T-helper 1 cell treated with Interleukin-12 subunit alpha and Interleukin-12 subunit beta and Interleukin-4 antibody, amounts not matched to agents 30 μg/mL and 1 μg/mL, for 36 hours (primary cell): ENCODE measurements around the gene PHLDB2.

Source experiments
- H3K27ac Mint-ChIP-seq: one replicate; pipeline ENCODE4 v1.8.0; 2021; ENCODE audit warnings: mild to moderate bottlenecking, mixed read lengths
- H3K27me3 Mint-ChIP-seq: one replicate; pipeline ENCODE4 v1.8.0; 2021; ENCODE audit warnings: low read depth, mixed read lengths
- H3K36me3 Mint-ChIP-seq: one replicate; pipeline ENCODE4 v1.8.0; 2021; ENCODE audit warnings: low read depth, mixed read lengths
- H3K4me1 Mint-ChIP-seq: one replicate; pipeline ENCODE4 v1.8.0; 2021; ENCODE audit warnings: low read depth, mixed read lengths
- H3K4me3 Mint-ChIP-seq: one replicate; pipeline ENCODE4 v1.8.0; 2021; ENCODE audit warnings: mild to moderate bottlenecking, moderate library complexity, mixed read lengths
- H3K9me3 Mint-ChIP-seq: one replicate; pipeline ENCODE4 v1.8.0; 2021; ENCODE audit warnings: mixed read lengths

Gene PHLDB2

DNA sequence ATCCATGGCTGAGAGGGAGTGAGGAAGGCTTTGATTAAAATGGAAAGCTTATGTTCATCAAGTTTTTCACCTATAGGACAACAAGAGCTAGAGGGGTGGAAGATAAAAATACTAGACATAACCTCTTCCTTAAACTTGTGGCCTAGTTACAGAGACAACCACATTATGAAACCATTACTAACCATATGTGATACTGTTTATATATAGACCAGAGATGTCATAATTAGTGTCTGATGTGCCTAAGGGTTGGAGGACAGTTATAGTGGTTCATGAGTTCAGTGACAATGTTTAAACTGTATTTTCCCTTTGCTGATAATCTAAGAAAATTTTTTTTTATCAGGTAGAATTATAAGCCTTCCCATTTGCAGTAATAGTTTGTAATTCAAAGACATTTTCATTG lies 23.7 kb downstream of the PHLDB2 start:
- Mint-ChIP-seq H3K9me3 (no peaks in the 10 kb centered on the region), H3K4me3 (no peak overlapping the region), H3K36me3 (no peaks in the 10 kb centered on the region), H3K27me3 (peaks cover 5% of the 10 kb centered on the region), H3K4me1 (peaks cover 4% of the 10 kb centered on the region), H3K27ac (no peak overlapping the region)

DNA sequence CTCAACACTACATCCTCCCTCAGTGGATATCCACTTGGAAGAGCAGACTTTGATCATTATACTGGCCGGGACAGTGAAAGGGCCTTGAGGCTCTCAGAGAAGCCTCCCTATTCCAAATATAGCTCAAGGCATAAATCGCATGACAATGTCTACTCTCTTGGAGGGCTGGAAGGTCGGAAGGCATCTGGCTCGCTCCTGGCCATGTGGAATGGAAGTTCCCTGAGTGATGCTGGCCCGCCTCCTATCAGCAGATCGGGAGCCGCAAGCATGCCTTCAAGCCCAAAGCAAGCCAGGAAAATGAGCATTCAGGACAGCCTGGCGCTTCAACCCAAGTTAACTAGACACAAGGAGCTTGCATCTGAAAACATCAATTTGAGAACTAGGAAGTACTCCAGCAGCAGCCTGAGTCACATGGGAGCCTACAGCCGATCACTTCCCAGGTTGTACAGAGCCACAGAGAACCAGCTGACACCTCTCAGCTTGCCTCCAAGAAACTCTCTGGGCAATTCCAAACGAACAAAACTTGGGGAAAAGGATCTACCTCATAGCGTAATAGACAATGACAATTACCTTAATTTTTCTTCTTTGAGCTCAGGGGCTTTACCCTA lies 25.4 kb downstream of the PHLDB2 start:
- Mint-ChIP-seq H3K27ac (no peak overlapping the region), H3K4me1 (peaks cover 4% of the 10 kb centered on the region), H3K9me3 (no peaks in the 10 kb centered on the region), H3K4me3 (no peak overlapping the region), H3K27me3 (no peaks in the 10 kb centered on the region), H3K36me3 (no peaks in the 10 kb centered on the region)

DNA sequence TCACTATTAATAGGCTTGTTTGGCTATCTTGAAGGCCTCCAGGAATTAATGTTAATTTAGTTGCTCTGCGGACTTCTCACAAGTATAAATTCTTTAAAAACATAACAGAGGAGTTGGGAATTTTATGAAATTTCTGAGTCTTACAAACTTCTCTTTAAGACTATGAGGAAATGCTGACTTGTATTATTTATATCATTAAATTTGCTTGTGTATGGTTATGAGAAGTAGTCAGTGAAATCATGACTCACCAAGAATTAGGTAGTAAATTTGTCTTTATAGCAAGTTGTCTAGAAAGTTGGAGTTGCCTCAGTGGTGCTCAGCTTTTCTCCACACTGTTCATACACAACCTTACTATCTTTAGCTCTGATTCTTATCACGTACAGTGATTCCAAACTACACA lies 26.5 kb downstream of the PHLDB2 start:
- Mint-ChIP-seq H3K4me3 (no peak overlapping the region), H3K27me3 (no peaks in the 10 kb centered on the region), H3K4me1 (peaks cover 4% of the 10 kb centered on the region), H3K27ac (no peak overlapping the region), H3K9me3 (no peaks in the 10 kb centered on the region), H3K36me3 (peaks cover 2% of the 10 kb centered on the region)

DNA sequence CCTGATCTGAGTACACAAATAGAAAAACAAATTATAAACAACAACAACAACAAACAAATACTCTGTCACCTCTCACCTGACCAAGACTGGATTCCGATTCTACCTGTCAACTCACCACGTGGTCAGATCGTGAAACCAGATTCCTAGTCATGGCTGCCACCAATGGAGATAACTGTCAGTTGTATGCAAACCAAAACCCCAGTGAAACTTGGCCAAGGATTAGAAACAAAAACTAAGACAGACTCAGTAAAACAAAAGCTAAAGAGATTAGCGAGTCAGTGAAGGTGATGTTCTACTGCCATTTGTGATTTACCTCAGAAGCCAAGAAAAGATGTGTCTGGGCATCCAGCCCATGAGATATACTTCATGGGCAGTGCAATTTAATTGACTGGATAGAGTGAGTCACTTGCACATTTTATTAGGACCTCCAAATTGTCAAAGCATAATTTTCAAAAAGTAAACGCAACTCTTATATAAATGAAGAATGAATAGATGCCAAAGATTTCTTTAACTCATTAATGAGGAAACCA lies 31.1 kb downstream of the PHLDB2 start:
- H3K4me3 Mint-ChIP-seq, result no peak overlapping the region
- H3K27ac Mint-ChIP-seq, result no peak overlapping the region
- H3K9me3 Mint-ChIP-seq, result no peaks in the 10 kb centered on the region
- no peaks in the 10 kb centered on the region for H3K4me1 Mint-ChIP-seq
- H3K27me3 Mint-ChIP-seq, result no peaks in the 10 kb centered on the region
- peaks cover 2% of the 10 kb centered on the region for H3K36me3 Mint-ChIP-seq

DNA sequence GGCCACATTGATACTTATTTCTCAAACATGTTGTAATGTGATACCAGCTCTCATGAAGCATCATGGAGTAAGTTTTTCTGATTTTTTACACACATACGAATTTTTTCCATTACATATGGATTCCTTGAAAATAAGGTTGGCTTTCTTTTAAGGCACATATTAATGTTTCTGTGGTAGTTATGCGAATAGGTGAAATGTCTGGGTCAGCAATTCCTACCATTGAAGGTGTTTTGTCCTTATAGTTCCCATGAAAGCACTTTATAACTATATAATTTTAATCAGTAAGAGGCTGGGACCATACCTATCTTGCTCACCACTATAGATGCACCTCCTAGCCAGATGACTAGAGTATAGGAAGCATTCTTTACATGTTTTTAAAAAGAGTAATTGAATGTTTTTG lies 33.0 kb downstream of the PHLDB2 start:
- H3K27ac Mint-ChIP-seq, result no peak overlapping the region
- H3K27me3 Mint-ChIP-seq, result no peaks in the 10 kb centered on the region
- H3K9me3 Mint-ChIP-seq, result no peaks in the 10 kb centered on the region
- H3K4me3 Mint-ChIP-seq, result no peak overlapping the region
- H3K4me1 Mint-ChIP-seq, result no peaks in the 10 kb centered on the region
- peaks cover 2% of the 10 kb centered on the region for H3K36me3 Mint-ChIP-seq

DNA sequence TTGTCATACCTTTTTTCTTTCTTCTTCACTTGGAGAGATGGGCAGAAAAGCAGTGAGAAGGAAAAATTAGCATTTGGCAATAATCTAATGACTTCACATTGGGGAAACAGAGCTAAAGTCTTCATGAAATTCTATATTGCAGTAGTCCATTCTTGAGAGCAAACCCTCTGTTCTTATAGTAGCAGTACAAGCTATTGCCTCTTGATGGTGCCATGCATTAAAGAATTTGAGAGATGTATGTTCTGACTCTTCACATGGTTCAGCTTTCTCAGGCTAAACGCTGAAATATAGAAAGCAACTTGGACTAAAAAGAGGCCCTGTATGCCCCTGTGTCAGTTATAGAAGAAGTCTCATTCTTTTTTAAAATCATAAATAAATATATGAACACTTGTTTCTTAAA lies 36.0 kb downstream of the PHLDB2 start:
- Mint-ChIP-seq H3K4me3 (no peak overlapping the region), H3K9me3 (no peaks in the 10 kb centered on the region), H3K27me3 (no peaks in the 10 kb centered on the region), H3K36me3 (peaks cover under 1% of the 10 kb centered on the region), H3K27ac (no peak overlapping the region), H3K4me1 (peaks cover 3% of the 10 kb centered on the region)

DNA sequence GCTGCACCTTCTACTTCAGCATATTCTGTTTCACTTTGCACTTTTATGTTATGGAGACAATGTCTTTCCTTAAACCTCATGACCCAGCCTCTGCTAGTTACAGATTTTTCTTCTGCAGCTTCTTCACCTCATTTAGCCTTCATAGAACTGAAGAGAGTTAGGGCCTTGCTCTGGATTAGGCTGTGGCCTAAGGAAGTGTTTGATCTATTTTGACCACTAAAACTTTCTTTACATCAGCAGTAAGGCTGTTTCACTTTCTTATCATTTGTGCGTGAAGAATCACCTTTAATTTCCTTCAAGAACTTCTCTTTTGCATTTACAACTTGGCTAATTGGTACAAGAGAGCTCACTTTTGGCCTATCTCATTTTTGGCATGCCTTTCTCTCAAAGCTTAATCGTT lies 40.9 kb downstream of the PHLDB2 start:
- Mint-ChIP-seq H3K9me3 (no peaks in the 10 kb centered on the region), H3K36me3 (no peaks in the 10 kb centered on the region), H3K27ac (no peak overlapping the region), H3K27me3 (no peaks in the 10 kb centered on the region), H3K4me3 (no peak overlapping the region), H3K4me1 (peaks cover 5% of the 10 kb centered on the region)

DNA sequence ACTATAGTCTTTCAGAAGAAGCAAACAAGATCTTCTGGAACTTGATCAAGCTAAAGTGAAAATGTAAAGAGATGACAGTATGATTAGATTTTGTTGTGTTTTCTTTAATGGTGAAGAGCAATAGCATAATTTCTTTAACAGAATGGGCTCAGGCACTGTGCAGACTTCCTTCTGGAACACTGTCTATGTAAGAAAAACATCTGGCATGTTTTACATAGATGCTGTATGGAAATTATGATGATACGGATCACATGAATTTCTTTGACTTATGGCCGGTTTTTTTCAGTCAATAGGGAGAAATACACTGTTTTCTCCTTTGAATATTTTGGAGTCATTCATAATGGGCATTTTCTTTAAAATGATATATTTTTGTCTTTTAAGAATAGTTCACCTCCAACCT lies 42.6 kb downstream of the PHLDB2 start:
- Mint-ChIP-seq H3K4me3 (no peak overlapping the region), H3K27ac (no peak overlapping the region), H3K4me1 (peaks cover 5% of the 10 kb centered on the region), H3K27me3 (no peaks in the 10 kb centered on the region), H3K36me3 (no peaks in the 10 kb centered on the region), H3K9me3 (no peaks in the 10 kb centered on the region)

DNA sequence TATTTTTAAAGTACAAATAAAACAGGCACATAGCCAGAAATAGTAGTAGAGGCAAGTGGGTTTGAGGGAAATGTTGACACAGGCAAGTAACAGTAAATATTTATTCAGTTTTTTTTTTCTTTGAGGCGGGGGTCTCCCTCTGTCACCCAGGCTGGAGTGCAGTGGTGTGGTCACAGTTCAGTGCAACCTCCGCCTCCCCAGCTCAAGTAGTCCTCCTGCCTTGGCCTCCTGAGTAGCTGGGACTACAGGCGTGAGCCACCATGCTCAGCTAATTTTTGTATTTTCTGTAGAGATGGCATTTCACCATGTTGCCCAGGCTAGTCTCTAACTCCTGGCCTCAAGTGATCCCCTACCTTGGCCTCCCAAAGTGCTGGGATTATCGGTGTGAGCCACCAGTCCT lies 43.5 kb downstream of the PHLDB2 start:
- H3K27ac Mint-ChIP-seq, result no peak overlapping the region
- no peaks in the 10 kb centered on the region for H3K27me3 Mint-ChIP-seq
- H3K4me3 Mint-ChIP-seq, result no peak overlapping the region
- H3K4me1 Mint-ChIP-seq, result peaks cover 5% of the 10 kb centered on the region
- H3K36me3 Mint-ChIP-seq, result no peaks in the 10 kb centered on the region
- H3K9me3 Mint-ChIP-seq, result no peaks in the 10 kb centered on the region

DNA sequence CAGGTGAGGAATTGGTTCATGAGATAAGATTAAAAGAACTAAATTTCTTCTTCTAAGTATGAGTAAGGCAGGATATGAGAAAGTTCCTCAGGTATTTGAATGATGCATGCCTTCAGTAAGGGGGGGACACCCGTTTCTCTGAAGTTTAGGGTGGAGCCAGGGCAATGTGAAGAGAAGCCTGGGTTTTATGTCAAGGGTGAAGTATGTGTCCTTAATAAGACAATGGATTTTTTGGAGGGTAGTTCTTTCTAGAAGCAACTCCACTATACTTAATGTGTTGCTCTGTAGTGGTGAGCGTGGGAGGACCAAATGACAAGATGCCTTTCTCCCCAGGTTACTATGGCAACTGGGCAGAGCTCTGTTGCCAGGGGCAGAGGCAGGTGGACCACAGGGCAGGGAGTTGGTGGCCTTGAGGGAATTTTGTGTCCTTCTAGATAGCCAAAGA lies 44.0 kb downstream of the PHLDB2 start:
- Mint-ChIP-seq H3K36me3 (no peaks in the 10 kb centered on the region), H3K4me1 (peaks cover 5% of the 10 kb centered on the region), H3K4me3 (no peak overlapping the region), H3K9me3 (no peaks in the 10 kb centered on the region), H3K27me3 (no peaks in the 10 kb centered on the region), H3K27ac (no peak overlapping the region)

DNA sequence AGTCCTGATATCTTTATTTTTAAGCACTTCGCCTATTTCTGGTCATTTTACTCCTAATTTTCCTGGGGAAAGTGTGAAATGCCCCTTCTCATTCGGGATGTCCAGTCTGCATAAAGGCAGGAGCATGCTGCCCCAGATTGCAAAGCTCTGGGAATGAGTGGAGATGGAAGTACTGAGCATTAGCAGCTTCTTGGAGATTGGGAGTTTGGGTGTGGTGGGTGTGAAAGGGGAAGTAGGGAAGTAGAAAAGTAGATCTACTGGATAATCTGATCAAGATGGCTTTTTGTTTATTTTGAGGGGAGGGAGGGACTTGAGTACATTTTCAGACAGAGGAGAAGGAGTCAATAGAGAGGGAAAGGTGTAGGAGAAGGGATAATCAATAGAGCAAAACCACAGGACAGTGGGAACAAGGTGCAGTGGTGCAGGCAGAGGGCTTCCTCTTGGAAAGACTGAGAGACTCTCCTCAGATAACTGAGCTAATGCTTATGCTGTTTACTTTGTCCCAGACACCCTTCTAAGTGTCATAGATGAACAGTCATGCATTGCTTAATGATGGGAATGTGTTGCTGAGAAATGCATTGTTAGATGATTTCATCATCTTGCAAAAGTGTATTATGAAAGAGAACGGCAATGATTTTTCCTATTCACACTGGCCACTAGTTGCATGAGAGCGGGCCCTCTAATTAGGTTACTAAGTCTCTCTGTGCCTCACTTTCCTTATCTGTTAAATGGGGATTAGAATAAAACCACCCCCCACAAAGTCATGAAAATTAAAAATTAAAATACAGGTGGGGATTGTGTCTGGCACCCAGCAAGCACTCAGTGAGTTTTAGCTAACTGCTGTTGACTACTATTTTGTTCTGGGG lies 45.5 kb downstream of the PHLDB2 start:
- Mint-ChIP-seq H3K4me1 (peaks cover 5% of the 10 kb centered on the region), H3K4me3 (no peak overlapping the region), H3K27ac (no peak overlapping the region), H3K9me3 (no peaks in the 10 kb centered on the region), H3K27me3 (no peaks in the 10 kb centered on the region), H3K36me3 (no peaks in the 10 kb centered on the region)

DNA sequence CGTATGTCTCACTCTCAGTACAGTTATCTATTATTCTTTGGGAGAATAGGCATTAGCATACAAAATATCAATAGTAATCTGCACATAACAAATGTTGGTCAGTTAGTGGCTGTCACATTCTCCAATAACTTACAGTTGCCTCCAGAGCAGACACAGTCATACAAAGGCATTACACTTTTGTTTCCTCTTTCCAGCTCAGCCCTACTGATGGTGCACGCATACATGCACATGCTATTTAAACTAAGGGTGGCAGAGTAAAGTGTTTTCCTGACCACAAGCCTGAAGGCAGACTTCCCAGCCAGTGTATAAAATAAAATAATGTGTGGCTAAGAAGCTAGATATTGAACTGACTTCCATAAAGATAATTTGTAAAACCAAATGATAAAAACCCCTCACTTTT lies 47.6 kb downstream of the PHLDB2 start:
- Mint-ChIP-seq H3K9me3 (no peaks in the 10 kb centered on the region), H3K36me3 (no peaks in the 10 kb centered on the region), H3K4me3 (no peak overlapping the region), H3K27me3 (peaks cover 4% of the 10 kb centered on the region), H3K4me1 (no peaks in the 10 kb centered on the region), H3K27ac (no peak overlapping the region)

DNA sequence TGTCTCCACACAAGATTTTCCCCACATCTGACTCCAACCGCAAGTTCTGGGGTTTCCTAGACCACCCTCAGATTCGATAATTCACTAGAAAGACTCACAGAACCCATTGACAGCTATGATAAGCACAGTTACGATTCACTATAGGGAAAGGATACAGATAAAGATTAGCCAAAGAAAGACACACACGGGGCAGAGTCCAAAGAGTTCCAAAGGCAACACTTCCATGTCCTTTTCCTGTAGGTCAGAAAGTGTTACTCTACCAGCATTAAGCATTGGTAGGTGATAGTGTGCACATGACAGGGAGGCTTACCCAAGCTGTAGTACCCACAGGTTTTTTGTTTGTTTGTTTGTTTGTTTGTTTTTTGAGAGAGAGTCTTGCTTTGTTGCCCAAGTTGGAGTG lies 48.1 kb downstream of the PHLDB2 start:
- Mint-ChIP-seq H3K27me3 (peaks cover 9% of the 10 kb centered on the region), H3K4me1 (no peaks in the 10 kb centered on the region), H3K36me3 (no peaks in the 10 kb centered on the region), H3K9me3 (no peaks in the 10 kb centered on the region), H3K4me3 (no peak overlapping the region), H3K27ac (no peak overlapping the region)

DNA sequence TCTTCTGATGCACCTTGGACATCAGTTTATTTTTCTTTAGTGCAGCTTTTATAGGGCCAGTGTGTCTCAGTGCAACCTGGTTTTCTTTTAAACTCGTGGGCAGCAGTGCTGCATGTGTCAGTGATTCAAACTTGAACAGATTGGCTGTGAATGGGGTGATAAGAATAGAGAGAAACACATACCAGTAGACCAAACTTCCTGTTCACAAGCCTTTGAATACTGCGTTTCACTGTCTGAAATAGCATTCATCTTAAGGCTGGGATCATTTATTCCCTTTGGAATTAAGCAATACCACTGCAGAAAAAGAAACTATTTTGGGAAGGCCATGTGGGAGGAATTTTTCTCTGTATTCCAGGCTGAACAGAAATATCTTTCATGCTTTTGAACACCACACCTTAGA lies 51.7 kb downstream of the PHLDB2 start:
- H3K27ac Mint-ChIP-seq, result no peak overlapping the region
- no peaks in the 10 kb centered on the region for H3K36me3 Mint-ChIP-seq
- no peaks in the 10 kb centered on the region for H3K4me1 Mint-ChIP-seq
- H3K4me3 Mint-ChIP-seq, result no peak overlapping the region
- H3K9me3 Mint-ChIP-seq, result no peaks in the 10 kb centered on the region
- H3K27me3 Mint-ChIP-seq, result peaks cover 16% of the 10 kb centered on the region

DNA sequence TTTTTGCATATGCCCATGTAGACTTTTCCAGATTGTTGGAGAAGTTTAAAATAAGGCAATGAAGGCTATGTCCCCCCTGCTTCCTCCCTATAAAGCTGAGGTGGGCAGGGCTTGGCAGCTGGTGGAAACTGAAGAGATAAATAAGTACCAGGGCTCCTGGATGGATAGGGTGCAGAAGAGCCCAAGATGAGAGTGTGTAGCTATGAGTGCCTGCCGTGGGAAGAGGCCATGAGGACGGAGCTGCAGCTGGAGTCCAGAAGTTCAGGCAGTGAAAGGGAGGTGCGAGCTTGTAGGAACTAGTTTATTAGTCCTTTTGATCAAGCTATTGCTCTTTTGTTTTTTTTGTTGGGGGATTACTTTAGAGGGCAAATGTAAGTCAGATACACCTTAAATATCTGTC lies 52.4 kb downstream of the PHLDB2 start:
- peak overlapping the region; percentile 22 for H3K27ac Mint-ChIP-seq
- peaks cover 19% of the 10 kb centered on the region for H3K27me3 Mint-ChIP-seq
- no peaks in the 10 kb centered on the region for H3K4me1 Mint-ChIP-seq
- H3K9me3 Mint-ChIP-seq, result no peaks in the 10 kb centered on the region
- H3K4me3 Mint-ChIP-seq, result no peak overlapping the region
- H3K36me3 Mint-ChIP-seq, result no peaks in the 10 kb centered on the region
